T-helper 2 cell (primary cell): ENCODE results near the gene TRAPPC1.
A peak's percentile ranks its signal among the peaks of the same experiment; 100 is the strongest.

ENCODE experiments used
- DNase-seq, 5 experiments: peaks; one replicate each; pipeline versions ENCODE4 v3.0.0 to v3.0.0-alpha.2; 2012 to 2022

Gene TRAPPC1

GRCh38 chr17:7940034-7940433 lies 8.3 kb upstream of the TRAPPC1 start:
- DNase-seq: no peak

DNA sequence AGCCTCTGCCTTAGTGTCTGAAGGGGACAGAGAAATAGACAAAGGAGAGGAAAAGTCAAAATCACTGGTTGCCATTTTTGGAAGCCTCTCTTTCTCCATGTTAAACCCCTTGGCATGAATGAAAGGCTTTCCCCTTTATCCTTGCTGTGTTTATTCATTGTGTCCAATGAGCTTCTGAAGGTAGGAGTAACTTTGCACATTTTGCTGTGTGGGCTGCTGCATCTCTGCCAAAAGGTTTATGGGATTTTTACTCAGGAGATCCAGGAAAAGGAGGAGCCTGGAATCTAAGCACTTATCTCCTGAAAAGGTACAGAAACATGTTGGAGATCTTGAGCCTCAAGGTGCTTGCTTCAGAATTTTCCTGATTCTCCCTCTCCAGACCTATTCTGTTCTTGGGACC lies 4.1 kb upstream of the TRAPPC1 start:
- DNase-seq: no peak

GRCh38 chr17:7932949-7933348 lies 1.2 kb upstream of the TRAPPC1 start:
- DNase-seq: peak in 1 of 5 experiments; percentile 64

DNA sequence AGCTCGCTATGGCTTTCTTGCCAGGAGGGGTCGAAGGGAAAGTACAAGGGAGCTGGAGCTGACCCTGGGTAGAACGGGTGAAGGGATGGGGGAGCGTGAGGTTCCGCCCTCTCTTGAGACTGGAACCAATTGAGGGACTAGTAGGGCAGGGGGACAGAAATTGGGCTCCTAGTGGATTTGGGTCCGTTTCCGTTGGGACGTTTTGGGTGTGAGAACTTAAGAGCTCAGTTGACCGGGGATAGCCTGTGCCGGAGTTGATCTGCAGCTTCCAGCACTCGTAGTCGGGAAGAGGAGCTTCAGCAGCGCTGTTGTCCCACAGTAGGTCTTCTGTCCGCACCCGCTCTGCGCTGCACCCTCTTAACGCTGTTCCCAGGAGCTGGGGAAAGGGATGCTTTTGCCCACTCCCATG lies 741 bp upstream of the TRAPPC1 start:
- DNase-seq: peak in 1 of 5 experiments; percentile 43

DNA sequence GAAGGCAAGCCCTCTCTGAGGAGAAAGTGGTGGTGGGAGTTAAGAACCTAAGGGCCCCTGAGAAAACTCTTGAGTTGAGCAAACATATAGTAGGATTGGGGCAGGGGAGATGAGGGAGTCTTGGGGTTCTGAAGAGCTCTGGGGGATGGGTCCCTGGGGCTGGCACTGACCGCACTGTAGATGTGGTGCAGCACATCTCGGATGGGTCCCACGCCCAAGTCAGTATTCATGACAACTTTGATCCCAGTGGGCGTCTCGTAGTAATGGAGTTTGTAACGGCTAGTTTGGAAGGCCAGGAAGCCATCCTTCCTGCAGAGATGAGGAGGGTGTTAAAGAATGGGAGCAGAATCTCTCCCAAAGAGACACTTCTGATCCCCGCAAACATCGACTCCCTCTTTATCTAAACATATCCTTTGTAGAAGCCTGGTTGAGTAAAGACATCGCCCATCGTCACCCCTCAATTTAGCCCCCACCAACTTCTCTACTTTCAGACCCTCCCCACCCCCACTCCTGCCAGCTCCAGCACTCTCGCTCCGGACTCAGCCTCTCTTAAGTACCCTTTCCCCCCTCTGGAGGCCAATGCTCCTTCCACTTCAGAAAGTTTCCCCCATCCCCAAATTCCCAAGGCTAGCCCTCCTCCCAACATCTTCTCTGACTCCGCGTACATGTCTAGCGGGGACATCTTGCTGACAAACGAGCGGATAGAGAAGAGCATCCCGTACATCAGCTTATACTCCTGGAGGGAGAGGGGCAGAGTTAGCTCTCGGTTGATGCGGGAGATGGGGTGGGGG lies 710 bp downstream of the TRAPPC1 start:
- no peak for DNase-seq

DNA sequence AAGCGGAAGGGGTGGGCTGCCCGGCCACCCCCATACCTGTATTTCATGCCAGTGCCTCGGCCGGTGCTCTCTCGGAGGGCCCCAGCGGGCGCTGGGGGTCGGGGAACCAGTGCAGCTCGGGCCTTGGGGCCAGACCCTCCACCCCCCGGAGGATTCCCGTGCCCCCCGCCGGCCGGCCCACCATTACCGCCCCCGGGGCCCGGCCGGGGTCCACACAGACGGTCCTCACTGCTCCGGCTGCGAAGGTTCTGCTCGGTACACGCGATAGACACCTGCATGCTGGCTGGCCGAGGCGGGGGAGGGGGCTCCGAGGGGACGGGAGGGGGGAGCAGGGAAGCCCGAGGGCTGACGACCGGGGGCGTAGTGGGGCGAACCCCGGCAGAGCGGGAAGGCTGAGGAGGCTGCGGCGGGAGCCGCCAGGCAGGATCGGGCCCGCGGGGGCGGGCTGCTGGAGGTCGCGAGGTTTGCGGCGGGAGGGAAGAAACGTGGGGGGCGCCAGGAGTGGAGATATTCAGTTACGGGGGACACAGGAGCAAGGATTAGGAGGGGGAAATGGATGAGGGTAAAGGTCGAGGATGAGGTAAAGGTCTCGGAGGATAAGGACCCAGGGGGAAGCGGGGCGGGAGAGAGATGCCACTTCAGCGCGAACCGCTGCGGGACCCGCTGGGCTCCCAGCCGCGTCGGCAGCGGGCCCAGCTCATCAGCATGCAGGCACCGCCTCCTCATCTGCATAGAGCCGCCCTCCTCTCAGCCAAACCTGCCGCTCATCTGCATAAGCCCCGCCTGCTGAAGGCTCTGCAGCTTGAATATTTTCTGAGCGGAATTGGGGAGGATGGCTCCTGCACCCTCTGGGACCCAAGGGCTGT lies 2.4 kb downstream of the TRAPPC1 start, which contains the start of gene KCNAB3:
Gene KCNAB3 (minus strand): TSS at position 699 of the 866 bp plus-strand sequence. CDS start 421 bp downstream, at position 278.
- DNase-seq: peak in 4 of 5 experiments; percentile 20 to 85 (median 44)

DNA sequence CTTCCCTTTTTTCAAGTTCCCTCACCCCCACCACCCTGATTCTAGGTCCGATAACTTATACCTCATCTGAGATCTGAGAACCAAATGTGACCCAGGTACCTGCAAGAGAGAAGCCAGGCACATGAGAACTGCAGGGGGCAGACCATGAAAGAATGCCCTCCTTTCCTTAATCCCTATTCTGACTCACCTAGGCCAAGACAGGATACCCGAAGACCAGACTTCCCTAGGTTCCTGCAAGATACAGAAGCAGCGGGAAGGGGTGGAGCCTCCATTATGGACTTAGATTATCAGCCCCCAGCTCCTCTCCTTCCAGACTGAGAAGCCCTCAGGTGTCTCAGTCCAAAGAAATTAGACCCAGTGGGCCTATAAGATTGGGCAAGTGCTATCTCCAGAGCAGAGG lies 4.2 kb downstream of the TRAPPC1 start:
- no peak for DNase-seq

DNA sequence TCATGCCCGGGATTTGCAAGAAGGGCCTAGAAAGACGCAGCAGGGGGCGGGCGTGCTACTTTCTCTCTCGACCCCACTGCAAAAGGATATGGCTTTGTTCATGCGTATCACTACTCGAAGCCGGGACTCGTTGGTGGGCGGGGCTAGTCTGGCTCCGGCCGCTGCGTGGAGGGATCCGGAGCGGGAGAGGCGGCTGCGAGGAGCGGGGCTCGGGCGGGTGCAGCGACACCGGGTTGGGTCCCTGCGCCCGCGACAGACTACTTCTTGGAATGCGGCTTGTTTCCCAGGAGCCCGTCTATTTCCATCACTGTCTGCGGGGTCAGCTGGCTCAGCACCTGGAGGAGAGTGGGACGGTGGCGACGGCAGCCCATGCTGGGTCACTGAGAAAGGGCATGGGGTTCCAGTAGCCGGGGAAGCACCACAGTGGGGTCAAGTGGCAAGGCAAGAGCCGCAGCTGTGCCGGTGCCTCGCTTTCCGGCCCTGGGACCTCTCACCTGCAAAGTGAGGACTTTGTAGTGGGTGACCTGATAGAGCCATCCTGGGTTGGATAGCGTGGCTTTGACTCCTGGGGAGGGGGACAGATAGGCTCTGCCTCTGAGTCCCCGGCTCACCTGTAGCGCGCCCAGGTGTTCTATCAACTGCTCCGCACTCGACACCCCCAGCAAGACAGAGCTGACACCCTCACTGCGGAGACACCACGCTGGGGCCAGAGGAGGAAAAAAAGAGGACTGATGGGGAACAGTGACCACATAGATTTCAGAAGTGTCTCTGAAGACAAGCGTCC lies 8.7 kb downstream of the TRAPPC1 start:
- peak; percentile 68 to 89 (median 76) for DNase-seq

DNA sequence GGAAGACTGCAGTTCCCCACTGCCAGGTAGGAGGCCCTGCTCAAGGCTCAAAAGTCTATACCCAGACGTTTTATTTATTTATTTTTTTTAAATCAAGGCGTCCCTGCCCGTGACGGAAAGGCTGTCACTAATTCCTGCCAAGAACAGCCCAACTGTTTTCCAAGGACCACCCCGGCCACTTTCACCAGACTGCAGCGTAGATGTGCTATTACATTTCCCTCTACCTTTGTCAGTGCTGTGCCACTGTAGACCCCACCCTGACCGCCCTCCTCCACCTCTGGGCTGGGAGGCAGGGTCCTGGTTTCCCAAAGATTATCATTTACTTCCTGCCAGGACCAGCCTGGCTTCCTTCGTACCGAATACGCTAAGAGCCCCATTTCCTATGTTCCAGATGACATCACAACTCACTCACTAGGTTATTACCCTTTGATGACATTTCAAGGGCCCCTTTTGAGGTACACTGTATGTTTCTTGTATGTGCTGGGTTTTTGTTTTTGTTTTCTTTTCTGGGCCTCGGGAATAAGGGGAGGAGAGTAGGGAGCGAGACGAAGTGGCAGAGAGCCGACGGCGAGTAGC lies 9.4 kb downstream of the TRAPPC1 start:
- DNase-seq: no peak

- no peak for DNase-seq
Measured at GRCh38 chr17:7916808-7917207, 14.9 kb downstream of the TRAPPC1 start.

DNA sequence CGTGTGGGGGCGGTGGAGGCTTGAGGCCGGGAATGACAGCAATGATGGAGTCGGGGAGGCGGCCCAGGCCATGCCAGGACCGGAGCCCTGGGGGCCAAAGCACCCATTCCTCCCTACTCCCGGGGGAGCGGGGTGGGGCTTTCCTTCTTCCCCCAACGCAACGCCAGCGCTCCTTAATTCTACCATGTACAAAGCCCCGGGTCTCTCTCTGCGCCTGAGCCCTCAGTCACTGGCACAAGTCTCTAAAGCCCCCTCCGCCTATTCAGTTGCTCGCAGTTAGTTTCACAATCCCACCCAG lies 15.4 kb downstream of the TRAPPC1 start:
- DNase-seq: no peak

- peak; percentile 61 to 90 (median 76) for DNase-seq
Measured at GRCh38 chr17:7915611-7916384, 15.9 kb downstream of the TRAPPC1 start, which contains the start of gene RNF227. Gene RNF227, minus strand, starts transcription at chr17:7916289. Its CDS starts 94 bp downstream, at chr17:7916195.

- no peak for DNase-seq
Measured at GRCh38 chr17:7915179-7915610, 16.6 kb downstream of the TRAPPC1 start.

DNA sequence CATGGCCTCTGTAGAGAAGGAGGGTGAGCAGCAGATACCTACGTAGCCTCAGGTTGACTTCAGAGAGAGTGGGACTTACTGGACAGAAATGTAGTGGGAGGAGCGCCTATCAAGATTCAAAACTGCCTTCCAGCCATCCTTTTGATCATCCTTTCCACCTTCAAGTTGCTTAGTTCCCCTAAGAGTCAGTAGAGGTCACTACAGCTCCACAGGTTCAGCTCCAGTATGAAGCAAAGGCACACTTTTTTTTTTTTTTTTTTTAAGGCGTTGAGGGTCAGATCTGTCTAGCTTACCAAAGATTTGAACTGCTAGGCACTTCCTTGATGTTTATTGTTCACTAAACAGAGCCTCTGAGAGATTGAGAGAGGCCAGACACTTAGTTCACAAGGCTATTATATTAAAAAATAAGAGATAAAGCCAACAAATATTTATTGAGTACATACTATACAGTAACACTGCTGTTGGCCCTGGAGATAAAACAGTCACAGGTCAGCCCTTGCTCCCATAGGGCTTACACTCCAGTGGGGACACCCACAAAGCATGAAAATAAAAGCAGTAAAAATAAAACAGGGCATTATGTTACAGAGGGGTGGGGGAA lies 18.7 kb downstream of the TRAPPC1 start:
- DNase-seq: peak in 2 of 5 experiments; percentile 52 to 84

GRCh38 chr17:7911116-7911515 lies 20.6 kb downstream of the TRAPPC1 start:
- no peak for DNase-seq

DNA sequence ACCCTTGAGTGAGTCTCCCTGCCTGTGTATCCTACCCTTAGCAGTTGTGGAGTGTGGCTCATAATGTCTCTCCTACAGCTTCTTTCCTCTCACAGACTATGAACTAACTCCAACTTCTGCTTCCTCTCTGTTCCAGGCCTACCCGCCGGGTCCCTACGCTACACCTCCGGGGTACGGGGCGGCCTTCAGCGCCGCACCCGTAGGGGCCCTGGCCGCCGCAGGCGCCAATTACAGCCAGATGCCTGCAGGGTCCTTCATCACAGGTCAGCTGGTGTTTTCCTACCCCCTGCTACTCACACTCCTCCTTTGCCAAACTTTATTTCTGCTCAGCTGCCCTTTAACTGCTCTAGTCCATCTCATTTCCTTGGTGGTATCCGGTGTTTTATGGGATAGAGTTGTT lies 21.0 kb downstream of the TRAPPC1 start:
- no peak for DNase-seq

DNA sequence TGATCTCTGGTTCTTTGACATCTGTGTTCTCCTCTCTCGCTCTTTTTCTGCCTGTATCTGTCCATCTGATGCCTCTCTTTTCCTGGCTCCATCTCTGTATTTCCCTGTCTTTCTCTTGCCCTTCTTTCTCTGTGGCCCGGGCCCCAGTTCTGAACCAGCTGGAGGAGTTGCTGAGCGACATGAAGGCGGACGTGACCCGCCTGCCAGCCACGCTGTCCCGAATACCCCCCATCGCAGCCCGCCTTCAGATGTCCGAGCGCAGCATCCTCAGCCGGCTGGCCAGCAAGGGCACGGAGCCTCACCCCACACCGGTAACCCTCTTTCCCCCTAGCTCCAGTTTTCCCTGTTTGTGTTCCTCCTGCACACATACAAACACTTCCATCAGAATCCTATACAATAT lies 21.5 kb downstream of the TRAPPC1 start:
- no peak for DNase-seq

- no peak for DNase-seq
Measured at GRCh38 chr17:7909089-7909488, 22.7 kb downstream of the TRAPPC1 start.

GRCh38 chr17:7903154-7904103 lies 28.3 kb downstream of the TRAPPC1 start:
- no peak for DNase-seq

DNA sequence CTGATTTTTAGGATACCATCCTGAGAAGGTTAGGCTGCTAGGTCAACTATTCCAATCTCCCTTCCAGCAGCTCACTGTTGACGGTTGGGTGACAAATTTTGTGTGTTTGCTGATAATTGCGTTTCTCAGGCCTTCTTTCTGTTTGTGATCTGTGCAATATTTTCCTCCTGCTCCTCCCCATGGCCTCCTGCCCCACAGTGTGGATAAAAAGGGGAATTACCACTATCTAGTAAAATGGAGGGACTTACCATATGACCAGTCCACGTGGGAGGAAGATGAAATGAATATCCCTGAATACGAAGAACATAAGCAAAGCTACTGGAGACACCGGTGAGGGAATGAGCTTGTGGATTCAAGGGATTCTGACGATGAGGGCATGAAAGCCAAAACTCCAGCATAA lies 34.0 kb downstream of the TRAPPC1 start:
- peak in 1 of 5 experiments; percentile 40 for DNase-seq
